Fibroblast of skin of left quadriceps (primary cell): ENCODE data around the gene DUSP14.
A peak's percentile ranks its signal among the peaks of the same experiment; 100 is the strongest.

Experiments
- DNase-seq, 2 experiments: peaks; one replicate each; pipeline ENCODE4 v3.0.0-alpha.2; 2013; ENCODE audit warnings: low read depth in 2 of 2

The DUSP14 gene

GRCh38 chr17:37516127-37516571, 26.5 kb downstream of the DUSP14 start:
- DNase-seq, result no peak

- DNase-seq, result no peak
Measured at GRCh38 chr17:37517881-37518280, 28.2 kb downstream of the DUSP14 start.

GRCh38 chr17:37518826-37519225, 29.1 kb downstream of the DUSP14 start:
- no peak for DNase-seq

GRCh38 chr17:37519251-37519985, 29.7 kb downstream of the DUSP14 start:
- no peak for DNase-seq

GRCh38 chr17:37520174-37520573, 30.5 kb downstream of the DUSP14 start:
- no peak for DNase-seq

- no peak for DNase-seq
Measured at GRCh38 chr17:37521821-37522220, 32.1 kb downstream of the DUSP14 start.

- DNase-seq, result no peak
Measured at GRCh38 chr17:37523715-37524219, 34.1 kb downstream of the DUSP14 start.

- DNase-seq, result no peak
Measured at GRCh38 chr17:37527249-37527851, 37.7 kb downstream of the DUSP14 start.

GRCh38 chr17:37530420-37530819, 40.7 kb downstream of the DUSP14 start:
- DNase-seq, result no peak

- DNase-seq, result no peak
Measured at GRCh38 chr17:37532756-37533155, 43.1 kb downstream of the DUSP14 start.

- no peak for DNase-seq
Measured at GRCh38 chr17:37535906-37536305, 46.2 kb downstream of the DUSP14 start.

GRCh38 chr17:37538981-37539659, 49.4 kb downstream of the DUSP14 start:
- DNase-seq, result no peak

- DNase-seq, result peak; percentile 48 to 50
Measured at GRCh38 chr17:37541880-37542660, 52.4 kb downstream of the DUSP14 start.

GRCh38 chr17:37543637-37544052, 54.0 kb downstream of the DUSP14 start:
- no peak for DNase-seq

- DNase-seq, result no peak
Measured at GRCh38 chr17:37545486-37545885, 55.8 kb downstream of the DUSP14 start.

GRCh38 chr17:37546302-37546701, 56.6 kb downstream of the DUSP14 start:
- DNase-seq, result peak; percentile 34 to 37

- DNase-seq, result no peak
Measured at GRCh38 chr17:37547986-37548385, 58.3 kb downstream of the DUSP14 start.

- no peak for DNase-seq
Measured at GRCh38 chr17:37551788-37552187, 62.1 kb downstream of the DUSP14 start.

- DNase-seq, result no peak
Measured at GRCh38 chr17:37553401-37553966, 63.8 kb downstream of the DUSP14 start.

GRCh38 chr17:37555386-37555785, 65.7 kb downstream of the DUSP14 start:
- DNase-seq, result no peak

GRCh38 chr17:37557482-37557881, 67.8 kb downstream of the DUSP14 start:
- no peak for DNase-seq

GRCh38 chr17:37558299-37558698, 68.6 kb downstream of the DUSP14 start:
- DNase-seq, result no peak
